Activated CD4-positive, alpha-beta T cell treated with anti-CD3 and anti-CD28 coated beads, Interleukin-10, Interleukin-2, amounts not matched to agents 100 ng/mL and 50 ng/mL, durations not matched to agents 16 hours and 8 hours (primary cell): ENCODE results near the gene PPP2R1A.

Experiments
- DNase-seq: peaks from one replicate; pipeline ENCODE4 v3.0.0-alpha.2; 2020

Gene PPP2R1A

GRCh38 chr19:52189735-52190486 is at the start of gene PPP2R1A:
Gene PPP2R1A, plus strand, starts transcription at chr19:52190052. Its CDS starts 45 bp downstream, at chr19:52190097.
- DNase-seq = peak; percentile 99

GRCh38 chr19:52141203-52141602 is 48.6 kb upstream of the PPP2R1A start:
- DNase-seq = no peak

- DNase-seq = no peak
These were observed 47.8 kb upstream of the PPP2R1A start for GRCh38 chr19:52142001-52142595.

GRCh38 chr19:52148256-52148655 is 41.6 kb upstream of the PPP2R1A start:
- no peak for DNase-seq

GRCh38 chr19:52155596-52156359 is 34.1 kb upstream of the PPP2R1A start:
- DNase-seq = no peak

- DNase-seq = no peak
These were observed 19.5 kb upstream of the PPP2R1A start for GRCh38 chr19:52170304-52170703.

GRCh38 chr19:52170863-52171320 is 19.0 kb upstream of the PPP2R1A start:
- DNase-seq = no peak

GRCh38 chr19:52171321-52172169 is 18.3 kb upstream of the PPP2R1A start, which contains the start of gene ZNF836:
Gene ZNF836, minus strand, starts transcription at chr19:52171621. Its CDS starts 3,549 bp downstream, at chr19:52168072.
- peak; percentile 87 for DNase-seq

GRCh38 chr19:52172347-52172746 is 17.5 kb upstream of the PPP2R1A start:
- no peak for DNase-seq

GRCh38 chr19:52176574-52176973 is 13.3 kb upstream of the PPP2R1A start:
- DNase-seq = no peak

GRCh38 chr19:52187407-52187806 is 2.4 kb upstream of the PPP2R1A start:
- no peak for DNase-seq

- no peak for DNase-seq
These were observed 774 bp upstream of the PPP2R1A start for GRCh38 chr19:52188822-52189734.

- DNase-seq = peak; percentile 16
These were observed 838 bp downstream of the PPP2R1A start for GRCh38 chr19:52190487-52191293.

GRCh38 chr19:52191389-52191788 is 1.5 kb downstream of the PPP2R1A start:
- no peak for DNase-seq

GRCh38 chr19:52191951-52192350 is 2.1 kb downstream of the PPP2R1A start:
- DNase-seq = no peak

GRCh38 chr19:52196256-52196967 is 6.6 kb downstream of the PPP2R1A start:
- DNase-seq = no peak

- DNase-seq = no peak
These were observed 8.1 kb downstream of the PPP2R1A start for GRCh38 chr19:52197964-52198363.

- no peak for DNase-seq
These were observed 8.8 kb downstream of the PPP2R1A start for GRCh38 chr19:52198678-52199077.

GRCh38 chr19:52200044-52200443 is 10.2 kb downstream of the PPP2R1A start:
- DNase-seq = no peak
